Large intestine (tissue), 3 donors: ENCODE results near the gene H2BK1. TPM values are rescaled to one million over a fixed set of nuclear protein-coding genes. Genes with fewer than 3 reads are reported as not detected.

Experiments used
- DNase-seq, 2 donors: peaks; one replicate each; pipeline versions ENCODE4 v3.0.0 to v3.0.0-alpha.2; 2013
- H3K27ac ChIP-seq: one replicate; pipeline ENCODE4 v1.5.1; 2013; ENCODE audit warnings: low read length
- H3K27me3 ChIP-seq: 2 replicates; pipeline ENCODE4 v1.6.1; 2013; ENCODE audit warnings: low read length; ENCODE audit not compliant: control insufficient read depth, insufficient read depth
- H3K36me3 ChIP-seq: 2 replicates; pipeline ENCODE4 v1.6.1; 2013; ENCODE audit warnings: low read length; ENCODE audit not compliant: control insufficient read depth, insufficient read depth
- H3K4me1 ChIP-seq: one replicate; pipeline ENCODE4 v1.6.1; 2013; ENCODE audit warnings: low read length; ENCODE audit not compliant: control insufficient read depth, insufficient read depth
- H3K4me3 ChIP-seq: one replicate; pipeline ENCODE4 v1.5.1; 2013; ENCODE audit warnings: low read length
- H3K9me3 ChIP-seq: one replicate; pipeline ENCODE4 v1.6.1; 2013; ENCODE audit warnings: mild to moderate bottlenecking, low read depth, low read length, moderate library complexity; ENCODE audit not compliant: control insufficient read depth
- WGBS: methylation state at CpG from one replicate; pipeline ENCODE4 v1.1.5; 2013; ENCODE audit warnings: low lambda C conversion rate; ENCODE audit not compliant: insufficient coverage; 5-methylcytosine and 5-hydroxymethylcytosine counted together
- polyA plus RNA-seq: library from polyadenylated mRNA; unstranded; fragments of 120-200 nt; gene quantifications from one replicate; pipeline ENCODE4 v1.2.1, GENCODE V29; 2013

The H2BK1 gene
- polyA plus RNA-seq, 1 donor: not detected

- 100% methylated on average over 1 of the region's 22 CpGs for WGBS
- H3K36me3 ChIP-seq: no peaks in the 10 kb centered on the region
- no peak overlapping the region for H3K4me3 ChIP-seq
- H3K27me3 ChIP-seq: peaks cover 11% of the 10 kb centered on the region
- H3K4me1 ChIP-seq: no peaks in the 10 kb centered on the region
- no peak overlapping the region for H3K27ac ChIP-seq
- no peaks in the 10 kb centered on the region for H3K9me3 ChIP-seq
- no peak for DNase-seq
Observed at GRCh38 chr7:151187409-151188251, 22.7 kb downstream of the H2BK1 start.

GRCh38 chr7:151186640-151187408, 23.5 kb downstream of the H2BK1 start, which contains the start of gene ASB10:
Gene ASB10, minus strand, starts transcription at chr7:151187250. Its CDS starts 120 bp downstream, at chr7:151187130.
- WGBS: no CpG with 5 or more reads among the region's 22 CpGs
- H3K4me1 ChIP-seq: no peaks in the 10 kb centered on the region
- peaks cover 11% of the 10 kb centered on the region for H3K27me3 ChIP-seq
- H3K4me3 ChIP-seq: no peak within 1 kb of the TSS
- no peaks in the 10 kb centered on the region for H3K9me3 ChIP-seq
- H3K36me3 ChIP-seq: no peaks in the 10 kb centered on the region
- no peak for DNase-seq
- no peak within 1 kb of the TSS for H3K27ac ChIP-seq

- WGBS: no CpG with 5 or more reads among the region's 16 CpGs
- Histone ChIP-seq H3K4me3 (no peak overlapping the region), H3K4me1 (no peaks in the 10 kb centered on the region), H3K36me3 (no peaks in the 10 kb centered on the region), H3K27ac (no peak overlapping the region), H3K27me3 (peaks cover 11% of the 10 kb centered on the region), H3K9me3 (no peaks in the 10 kb centered on the region)
- no peak for DNase-seq
Observed at GRCh38 chr7:151185762-151186639, 24.3 kb downstream of the H2BK1 start.

- Histone ChIP-seq H3K36me3 (no peaks in the 10 kb centered on the region), H3K9me3 (no peaks in the 10 kb centered on the region), H3K27ac (no peak overlapping the region), H3K4me1 (no peaks in the 10 kb centered on the region), H3K27me3 (peaks cover 31% of the 10 kb centered on the region), H3K4me3 (no peak overlapping the region)
- DNase-seq: no peak
- whole genome bisulfite sequencing: no CpG with 5 or more reads among the region's 22 CpGs
Observed at GRCh38 chr7:151181011-151181431, 29.3 kb downstream of the H2BK1 start.

- no peak for DNase-seq
- no peaks in the 10 kb centered on the region for H3K4me1 ChIP-seq
- peaks cover 42% of the 10 kb centered on the region for H3K27me3 ChIP-seq
- WGBS: no CpG with 5 or more reads among the region's 4 CpGs
- H3K36me3 ChIP-seq: no peaks in the 10 kb centered on the region
- no peak overlapping the region for H3K27ac ChIP-seq
- no peak overlapping the region for H3K4me3 ChIP-seq
- H3K9me3 ChIP-seq: no peaks in the 10 kb centered on the region
Observed at GRCh38 chr7:151179946-151180345, 30.3 kb downstream of the H2BK1 start.

- DNase-seq: no peak
- Histone ChIP-seq H3K36me3 (no peaks in the 10 kb centered on the region), H3K27me3 (peaks cover 47% of the 10 kb centered on the region), H3K27ac (no peak overlapping the region), H3K4me3 (no peak overlapping the region), H3K4me1 (no peaks in the 10 kb centered on the region), H3K9me3 (peaks cover 4% of the 10 kb centered on the region)
- no CpG with 5 or more reads among the region's 8 CpGs for WGBS
Observed at GRCh38 chr7:151179287-151179860, 30.9 kb downstream of the H2BK1 start.

GRCh38 chr7:151178831-151179230, 31.5 kb downstream of the H2BK1 start:
- Histone ChIP-seq H3K36me3 (no peaks in the 10 kb centered on the region), H3K9me3 (peaks cover 10% of the 10 kb centered on the region), H3K27ac (no peak overlapping the region), H3K27me3 (peaks cover 49% of the 10 kb centered on the region), H3K4me1 (no peaks in the 10 kb centered on the region), H3K4me3 (no peak overlapping the region)
- DNase-seq: no peak
- 100% methylated on average over 1 of the region's 2 CpGs for WGBS

- WGBS: 100% methylated on average over 1 of the region's 9 CpGs
- Histone ChIP-seq H3K4me3 (no peak overlapping the region), H3K36me3 (no peaks in the 10 kb centered on the region), H3K27me3 (peaks cover 53% of the 10 kb centered on the region), H3K9me3 (peaks cover 13% of the 10 kb centered on the region), H3K4me1 (no peaks in the 10 kb centered on the region), H3K27ac (no peak overlapping the region)
- no peak for DNase-seq
Observed at GRCh38 chr7:151178236-151178635, 32.1 kb downstream of the H2BK1 start.

GRCh38 chr7:151177310-151177709, 33.0 kb downstream of the H2BK1 start:
- Histone ChIP-seq H3K4me3 (no peak overlapping the region), H3K36me3 (no peaks in the 10 kb centered on the region), H3K9me3 (peaks cover 19% of the 10 kb centered on the region), H3K4me1 (no peaks in the 10 kb centered on the region), H3K27me3 (peaks cover 60% of the 10 kb centered on the region), H3K27ac (no peak overlapping the region)
- no peak for DNase-seq
- whole genome bisulfite sequencing: no CpG with 5 or more reads among the region's 1 CpG
